HG02571 (cell line): Measurements from ENCODE around the gene HNRNPAB.
A peak's percentile ranks its signal among the peaks of the same experiment; 100 is the strongest.

ENCODE experiments used
- ATAC-seq: cut with Tn5 transposase; IDR thresholded peaks from one replicate; pipeline ENCODE4 v1.9.1; 2021; ENCODE audit warnings: mild to moderate bottlenecking, moderate library complexity; ENCODE audit not compliant: unreplicated experiment

The HNRNPAB gene

DNA sequence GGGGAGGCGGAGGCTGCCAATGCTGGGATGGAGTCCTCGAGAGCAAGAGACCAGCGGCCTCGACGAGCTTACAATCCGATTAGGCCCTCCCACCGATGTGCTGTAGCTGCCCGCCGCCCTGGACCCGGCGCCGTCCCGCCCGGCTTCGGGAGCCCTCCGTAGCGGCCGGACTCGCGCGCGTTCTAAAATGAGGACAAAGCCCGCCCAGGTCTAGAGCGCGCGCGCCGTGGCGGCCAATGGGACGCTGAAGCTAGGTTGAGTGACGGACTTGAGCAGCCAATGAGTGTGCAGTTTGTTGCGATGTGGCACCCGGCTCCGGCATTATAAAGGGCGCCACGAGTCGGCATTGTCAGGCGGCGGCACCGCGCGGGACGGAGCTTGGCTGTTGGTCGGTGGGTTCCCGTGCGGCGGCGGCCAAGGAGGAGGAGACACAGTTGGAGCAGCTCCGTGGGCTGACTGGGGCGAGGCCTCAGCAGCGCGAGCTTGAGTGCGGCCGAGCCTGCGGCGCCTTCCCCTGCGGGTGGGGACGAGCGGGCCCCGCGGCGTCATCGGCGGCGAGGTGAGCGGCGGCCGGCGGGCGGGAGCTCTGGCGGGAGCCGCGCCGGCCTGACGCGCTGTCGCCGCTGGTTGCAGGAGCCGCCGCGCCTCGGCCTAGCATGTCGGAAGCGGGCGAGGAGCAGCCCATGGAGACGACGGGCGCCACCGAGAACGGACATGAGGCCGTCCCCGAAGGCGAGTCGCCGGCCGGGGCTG lies at the start of gene HNRNPAB:
HNRNPAB (plus strand) TSS at position 352 of the 753 bp plus-strand sequence; CDS start at position 657, 305 bp downstream.
- peak; percentile 92 for ATAC-seq

DNA sequence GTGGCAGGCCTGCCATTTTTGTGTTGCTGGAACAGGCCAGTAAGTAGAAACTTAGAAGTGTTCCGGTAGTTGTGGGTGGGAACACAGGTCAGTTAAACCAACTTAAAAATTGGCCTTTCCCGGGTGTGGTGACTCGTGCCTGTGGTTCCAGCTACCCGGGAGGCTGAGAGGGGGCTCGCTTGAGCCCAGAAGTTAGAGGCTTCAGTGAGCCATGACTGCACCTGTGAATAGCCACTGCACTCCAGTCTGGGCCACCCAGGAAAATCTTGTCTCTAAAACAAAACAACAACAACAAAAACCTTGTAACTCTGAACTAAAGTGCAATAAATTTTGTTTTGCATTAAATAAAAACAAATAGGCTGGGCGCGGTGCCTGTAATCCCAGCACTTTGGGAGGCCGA lies 49.3 kb upstream of the HNRNPAB start:
- ATAC-seq: no peak

DNA sequence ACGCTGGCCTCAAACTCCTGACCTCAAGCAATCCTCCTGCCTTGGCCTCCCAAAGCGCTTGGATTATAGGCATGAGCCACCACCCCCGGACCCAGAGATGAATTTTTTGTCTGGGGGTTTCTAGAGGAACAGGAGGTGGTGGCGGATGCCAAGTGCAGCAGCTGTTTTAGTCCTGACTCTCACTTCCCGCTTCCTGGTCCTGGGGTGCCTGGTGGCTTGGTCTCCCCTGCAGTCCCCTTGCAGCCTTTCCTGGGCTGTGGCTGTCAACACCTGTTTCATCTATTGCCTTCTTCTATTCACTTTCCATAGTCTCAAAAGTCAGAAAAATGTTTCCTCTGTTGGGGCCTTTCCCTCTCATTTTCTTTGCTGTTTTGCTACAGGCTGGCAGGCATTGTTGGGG lies 44.2 kb upstream of the HNRNPAB start:
- ATAC-seq: no peak

DNA sequence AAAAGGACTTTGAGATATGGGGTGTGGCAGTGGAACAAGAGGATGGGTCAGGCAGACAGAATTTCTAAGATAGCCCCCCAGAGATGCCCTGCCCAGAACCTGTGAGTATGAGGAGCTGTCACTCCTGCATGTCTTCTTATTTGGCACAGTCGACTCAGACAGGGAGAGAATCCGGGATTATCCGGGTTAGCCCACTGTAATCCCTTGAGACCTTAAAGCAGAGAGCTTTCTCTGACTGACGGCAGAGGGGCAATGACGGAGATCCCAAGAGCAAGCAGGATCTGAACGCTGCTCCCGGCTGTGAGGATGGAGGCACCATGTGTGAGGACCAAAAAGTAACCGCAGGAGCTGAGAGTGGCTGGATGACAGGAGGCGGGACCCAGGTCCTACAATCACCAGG lies 41.9 kb upstream of the HNRNPAB start:
- ATAC-seq: no peak

DNA sequence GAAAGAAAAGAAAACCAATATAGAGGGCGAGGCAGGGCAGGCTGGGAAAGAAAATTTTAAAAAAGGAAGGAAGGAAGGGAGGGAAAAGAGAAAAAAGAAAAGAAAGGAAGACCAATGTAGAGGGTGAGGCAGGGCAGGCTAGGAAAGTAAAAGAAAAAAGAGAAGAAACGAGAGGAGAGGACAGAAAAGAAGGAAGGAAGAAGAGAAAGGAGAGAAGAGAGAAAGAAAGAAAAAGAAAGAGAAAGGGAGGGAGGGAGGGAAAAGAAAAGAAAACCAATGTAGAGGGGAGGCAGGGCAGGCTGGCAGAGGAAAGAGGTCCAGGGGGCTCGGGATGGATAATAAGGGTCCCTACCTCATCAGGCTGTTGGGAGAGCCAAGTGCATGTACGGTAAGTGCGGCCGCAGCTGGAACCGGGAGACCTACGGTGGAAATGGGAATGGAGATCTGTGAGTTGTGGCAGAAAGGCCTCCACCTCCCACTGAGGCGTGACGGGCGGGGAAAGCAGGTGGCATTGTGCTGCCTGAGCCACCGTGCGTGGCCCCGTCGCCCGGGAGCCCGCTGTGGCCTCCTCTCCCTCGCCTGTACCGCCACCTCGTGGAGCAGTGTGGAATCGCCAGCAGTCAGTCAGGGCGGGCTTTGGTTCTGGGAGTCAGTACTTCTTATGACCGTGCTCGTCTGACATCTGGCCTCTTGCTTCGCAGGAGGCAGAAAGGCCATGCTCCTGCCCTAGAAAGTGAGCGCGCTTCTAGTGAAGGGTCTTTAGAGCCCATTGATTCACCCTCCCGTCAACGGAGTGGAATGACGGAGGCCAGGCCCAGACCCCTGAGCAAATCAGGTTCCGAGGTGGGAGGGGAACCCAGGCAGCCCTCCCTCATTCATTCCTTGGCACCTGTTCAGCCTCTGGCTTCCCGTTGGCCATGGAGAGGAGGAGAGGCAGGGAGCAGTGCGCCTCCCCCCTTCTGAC lies 40.3 kb upstream of the HNRNPAB start:
- peak; percentile 84 for ATAC-seq

DNA sequence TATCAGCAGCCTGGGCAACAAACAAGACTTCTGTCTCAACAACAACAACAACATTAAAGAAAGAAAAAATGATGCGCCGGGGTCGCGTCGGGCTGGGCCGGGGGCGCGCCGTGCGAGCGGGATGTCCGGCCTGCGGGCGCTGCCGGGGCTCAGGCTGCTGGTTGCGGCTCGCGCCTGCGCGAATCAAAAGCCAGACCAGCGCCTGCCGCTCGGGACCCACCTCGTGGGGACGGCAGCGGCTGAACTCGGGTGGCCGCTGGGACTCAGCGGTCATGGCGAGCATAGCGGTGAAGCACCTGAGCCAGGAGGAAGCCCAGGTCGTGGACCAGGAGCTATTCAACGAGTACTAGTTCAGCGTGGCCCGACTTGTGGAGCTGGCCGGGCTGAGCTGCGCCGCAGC lies 38.8 kb upstream of the HNRNPAB start:
- ATAC-seq: no peak

DNA sequence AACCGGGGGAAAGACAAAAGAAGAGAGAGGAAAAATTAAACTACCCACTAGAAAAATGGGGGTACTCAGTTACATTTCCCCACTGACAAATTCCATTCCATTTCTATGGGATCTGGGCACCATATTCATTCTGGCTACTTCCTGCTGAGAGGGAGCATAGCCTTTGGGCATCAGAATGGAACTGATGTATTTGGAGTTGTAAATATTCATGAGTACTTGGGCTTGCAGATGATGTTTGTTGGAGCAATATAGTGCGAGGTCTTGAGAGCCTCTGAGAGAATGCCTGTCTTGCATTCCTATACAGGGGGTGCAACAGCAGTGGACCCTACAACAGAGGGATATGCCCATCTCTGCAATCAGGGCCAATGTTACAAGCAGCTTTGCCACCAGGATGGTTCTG lies 33.9 kb upstream of the HNRNPAB start:
- no peak for ATAC-seq

DNA sequence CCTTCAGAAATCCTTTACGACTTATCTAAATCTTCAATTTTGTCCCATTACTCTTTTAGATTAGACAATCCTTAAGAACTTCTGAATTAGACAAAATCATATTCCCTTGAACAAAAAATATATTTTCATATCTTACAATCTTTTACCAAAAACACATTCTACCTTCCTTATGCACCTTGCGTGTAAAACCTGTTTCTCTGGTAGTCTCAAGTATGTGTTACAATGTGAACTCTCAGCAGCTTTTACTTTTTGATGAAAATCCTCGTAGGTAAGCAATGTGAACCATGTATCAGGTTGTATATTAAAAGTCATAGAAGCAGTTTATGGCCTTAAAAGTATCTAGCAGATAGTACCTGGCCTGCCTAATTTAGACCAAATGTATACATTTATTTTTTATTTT lies 29.9 kb upstream of the HNRNPAB start:
- ATAC-seq: no peak

DNA sequence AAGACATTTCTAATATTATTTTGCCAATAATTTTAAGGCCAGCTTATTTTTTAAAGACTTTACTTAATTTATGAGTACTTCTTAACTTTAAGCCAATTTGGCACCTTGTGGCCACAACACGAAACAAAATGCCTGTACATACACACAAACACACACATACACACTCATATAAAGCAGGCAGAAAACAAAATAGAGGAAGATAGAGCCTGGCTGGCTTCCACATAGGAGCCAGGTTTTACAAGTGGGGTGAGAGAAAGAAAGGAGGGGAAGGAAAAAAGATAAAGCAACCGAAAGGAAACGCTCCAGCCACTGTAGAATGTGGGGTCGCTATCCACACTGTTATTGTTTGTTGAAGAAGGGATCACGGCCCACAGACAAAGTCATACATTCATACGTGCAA lies 27.5 kb upstream of the HNRNPAB start:
- no peak for ATAC-seq

DNA sequence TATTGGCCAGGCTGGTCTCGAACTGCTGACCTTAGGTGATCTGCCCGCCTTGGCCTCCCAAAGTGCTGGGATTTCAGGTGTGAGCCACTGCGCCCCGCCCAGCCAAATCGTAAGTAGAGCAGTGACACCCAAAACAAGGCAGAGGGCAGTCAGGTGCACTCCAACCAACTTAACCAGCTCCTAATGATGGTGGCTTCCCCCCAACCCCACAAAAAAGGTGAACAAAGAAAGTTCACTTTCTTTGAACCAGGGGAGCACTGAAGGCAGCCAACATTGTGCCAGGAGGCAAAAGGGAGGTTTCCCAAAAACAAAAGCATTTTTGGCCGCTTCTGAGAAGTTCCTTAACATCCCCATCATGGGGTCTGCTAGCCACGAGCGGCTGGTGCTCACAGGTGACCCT lies 26.8 kb upstream of the HNRNPAB start:
- no peak for ATAC-seq

DNA sequence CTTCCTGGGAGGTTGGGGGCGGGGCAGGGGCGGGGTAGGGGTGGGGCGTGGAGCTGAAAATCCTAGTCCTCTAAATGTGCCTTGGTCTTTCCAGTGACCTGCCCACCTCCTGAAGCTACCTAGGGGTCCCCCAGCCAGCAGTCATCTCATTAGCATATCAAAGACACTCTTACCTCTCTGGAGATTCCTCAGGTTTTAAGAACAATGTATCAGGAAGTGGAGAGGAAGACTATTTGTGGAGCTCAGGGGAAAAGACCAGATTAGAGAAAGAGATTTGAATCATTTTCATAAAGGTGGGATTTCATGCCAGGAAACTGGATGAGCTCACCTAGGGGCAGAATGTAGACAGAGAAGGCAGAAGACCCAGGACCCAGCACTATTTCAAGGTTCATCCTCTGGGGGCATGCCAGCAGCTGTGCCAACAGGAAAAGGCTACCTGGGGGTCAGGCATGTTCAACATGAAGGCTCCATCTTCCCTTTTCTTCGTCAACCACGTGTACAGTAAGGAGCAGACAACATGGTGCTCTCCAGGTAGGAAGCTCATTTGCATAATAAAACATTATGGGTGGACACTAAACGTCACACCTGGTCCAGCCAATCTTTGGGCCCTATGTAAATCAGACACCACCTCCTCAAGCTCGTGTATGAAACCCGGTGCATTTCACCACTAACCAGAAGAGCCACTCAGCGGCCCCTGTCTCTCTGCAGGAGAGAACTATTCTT lies 24.0 kb upstream of the HNRNPAB start:
- ATAC-seq: no peak

DNA sequence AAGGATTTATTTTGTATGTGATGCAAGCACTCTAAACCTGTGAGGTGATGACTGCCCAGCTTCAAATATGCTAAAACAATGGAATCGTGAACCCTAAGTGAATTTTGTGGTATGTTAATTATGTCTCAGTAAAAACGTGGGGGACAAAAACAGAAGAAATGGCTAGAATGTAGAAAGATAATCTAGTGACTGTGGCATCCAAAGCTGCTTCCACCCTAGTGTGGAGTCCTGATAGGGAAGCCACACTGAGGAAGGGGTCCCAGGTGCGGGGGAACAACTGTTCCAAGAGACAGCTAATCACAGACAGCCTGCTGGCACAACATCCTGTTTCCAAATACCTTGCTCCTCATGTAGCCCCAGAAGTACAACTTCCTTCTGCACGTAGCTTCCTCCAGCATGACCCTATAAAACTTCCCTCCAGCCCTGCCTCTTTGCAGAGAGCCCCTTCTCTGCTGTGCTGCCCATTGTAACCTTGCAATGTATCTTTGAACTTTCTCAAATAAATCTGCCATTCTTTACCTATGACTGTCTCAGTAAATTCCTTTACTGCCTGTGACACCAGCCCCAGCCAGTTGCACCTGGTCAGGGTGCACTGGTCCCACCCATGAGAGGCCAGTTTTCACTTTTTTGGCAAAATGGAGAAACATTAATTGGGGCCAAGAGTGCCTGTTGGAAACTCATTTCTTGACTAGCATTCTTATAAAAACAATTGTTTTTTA lies 22.0 kb upstream of the HNRNPAB start:
- ATAC-seq: no peak

DNA sequence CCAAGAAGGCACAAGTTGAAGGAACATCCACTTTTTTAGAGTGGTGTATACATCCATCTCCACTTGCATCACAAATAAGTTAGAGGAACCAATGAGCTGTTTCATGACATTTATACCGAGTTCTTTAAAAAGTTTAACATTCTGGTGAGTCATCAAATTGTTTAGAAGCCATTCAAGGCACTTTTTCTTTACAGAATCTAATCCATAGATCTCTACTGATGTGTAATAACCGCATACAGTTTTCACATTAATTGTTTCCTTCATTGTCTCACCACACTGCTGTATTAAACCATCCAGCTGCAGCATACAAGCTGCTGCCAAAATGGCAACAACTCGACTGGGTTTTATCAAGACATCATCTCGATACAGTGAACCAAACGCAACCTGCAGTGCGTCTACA lies 17.9 kb upstream of the HNRNPAB start:
- ATAC-seq: no peak

DNA sequence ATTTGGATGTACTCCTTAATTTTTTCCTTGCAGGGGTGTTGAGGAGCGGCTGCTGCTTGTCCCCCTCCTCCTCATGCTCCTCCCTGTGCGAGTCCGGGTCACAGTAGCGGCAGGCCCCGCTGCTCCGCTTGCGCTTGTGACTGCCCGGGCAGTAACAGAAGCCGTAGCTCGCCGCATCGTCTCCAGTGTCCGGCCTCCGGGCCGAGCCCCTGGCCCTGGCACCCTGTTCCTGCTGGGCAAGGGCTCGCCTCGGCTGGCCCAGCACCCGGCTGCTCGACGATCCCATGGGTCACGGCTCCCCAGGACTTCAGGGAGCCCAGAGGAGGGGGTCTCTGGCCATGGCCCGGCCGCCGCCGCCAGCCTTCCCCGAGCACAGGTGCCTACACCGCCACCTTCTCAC lies 17.3 kb upstream of the HNRNPAB start, which contains the start of gene GMCL2:
GMCL2 (minus strand) TSS at position 358 of the 400 bp plus-strand sequence; CDS start at position 286, 72 bp downstream.
- no peak for ATAC-seq

DNA sequence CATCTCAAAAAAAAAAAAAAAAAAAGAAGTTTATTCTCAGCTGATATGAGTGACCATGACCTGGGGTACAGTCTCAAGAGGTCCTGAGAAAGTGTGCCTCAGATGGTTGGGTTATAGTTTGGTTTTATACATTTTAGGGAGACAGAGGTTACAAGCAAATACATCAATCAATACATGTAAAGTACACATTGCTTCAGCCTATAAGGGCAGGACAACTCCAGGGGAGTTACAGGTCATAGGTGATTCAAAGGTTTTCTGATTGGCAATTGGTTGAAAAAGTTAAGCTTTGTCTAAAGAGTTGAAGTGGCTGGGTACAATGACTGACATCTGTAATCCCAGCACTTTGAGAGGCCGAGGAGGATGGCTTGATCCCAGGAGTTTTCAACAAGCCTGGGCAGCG lies 14.9 kb upstream of the HNRNPAB start:
- no peak for ATAC-seq

DNA sequence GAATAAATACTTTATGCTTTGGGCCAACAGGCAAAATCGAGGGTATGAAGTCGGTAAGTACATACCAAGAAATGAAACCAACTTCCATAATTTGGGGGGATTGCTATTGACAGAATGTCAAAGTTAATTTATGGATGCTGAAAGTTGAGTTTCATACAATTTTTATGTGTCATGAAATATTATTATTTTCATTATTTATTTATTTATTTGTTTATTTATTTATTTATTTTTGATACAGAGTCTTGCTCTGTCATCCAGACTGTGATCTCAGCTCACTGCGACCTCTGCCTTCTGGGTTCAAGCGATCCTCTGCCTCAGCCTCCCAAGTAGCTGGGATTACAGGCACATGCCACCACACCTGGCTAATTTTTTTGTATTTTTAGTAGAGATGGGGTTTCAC lies 12.7 kb upstream of the HNRNPAB start:
- no peak for ATAC-seq

DNA sequence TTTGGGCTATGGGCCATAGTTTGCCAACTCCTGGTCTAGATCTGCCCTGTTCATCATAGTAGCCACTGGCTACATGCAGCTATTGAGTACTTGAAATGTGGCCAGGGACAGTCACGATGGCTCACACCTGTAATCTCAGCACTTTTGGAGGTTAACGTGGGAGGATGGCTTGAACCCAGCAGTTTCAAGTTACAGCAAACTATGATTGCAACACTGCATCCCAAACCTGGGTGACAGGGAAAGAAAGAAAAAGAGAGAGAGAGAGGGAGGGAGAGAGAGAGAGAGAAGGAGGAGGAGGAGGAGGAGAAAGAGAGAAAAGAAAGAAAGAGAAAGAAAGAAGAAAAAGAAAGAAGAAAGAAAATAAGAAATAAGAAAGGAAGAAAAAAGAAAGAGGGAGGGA lies 12.1 kb upstream of the HNRNPAB start:
- ATAC-seq: no peak

DNA sequence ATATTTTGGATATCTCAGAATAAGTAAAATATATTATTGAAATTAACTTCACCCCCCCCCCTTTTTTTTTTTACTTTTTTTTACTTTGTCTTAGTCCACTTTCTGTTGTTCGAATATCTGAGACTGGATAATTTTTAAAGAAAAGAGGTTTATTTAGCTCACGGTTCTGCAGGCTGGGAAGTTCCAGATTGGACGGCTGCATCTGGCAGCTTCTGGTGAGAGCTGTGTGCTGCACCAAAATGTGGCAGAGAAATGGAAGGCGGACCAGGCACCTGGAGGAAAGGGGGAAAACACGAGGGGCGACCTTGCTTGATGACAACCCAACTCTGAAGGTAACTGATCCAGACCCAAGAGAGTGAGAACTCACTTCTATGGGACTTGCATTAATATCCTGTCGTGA lies 11.5 kb upstream of the HNRNPAB start:
- no peak for ATAC-seq

DNA sequence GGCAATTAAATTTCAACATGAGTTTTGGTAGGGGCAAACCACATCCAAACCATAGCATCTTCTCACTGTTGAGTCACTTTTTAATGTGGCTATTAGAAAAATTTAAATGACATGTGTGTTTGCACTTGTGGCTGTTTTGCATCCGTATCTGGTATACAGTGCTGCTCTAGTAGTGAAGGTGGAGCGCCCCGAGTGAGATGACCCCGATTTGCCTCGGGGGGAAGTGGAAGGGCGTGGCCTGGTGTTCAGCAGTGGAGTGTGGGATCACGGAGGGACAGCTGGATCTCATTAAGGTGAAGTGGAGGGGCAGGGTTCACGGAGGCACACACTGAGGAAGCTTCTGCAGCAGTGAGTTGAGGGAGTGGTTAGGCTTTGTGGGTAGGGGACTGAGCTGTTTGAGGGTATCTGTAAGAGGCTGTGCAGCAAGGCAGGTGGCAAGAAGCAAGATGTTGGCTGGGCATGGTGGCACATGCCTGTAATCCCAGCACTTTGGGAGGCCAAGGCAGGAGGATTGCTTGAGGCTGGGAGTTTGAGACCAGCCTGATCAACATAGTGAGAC lies 11.0 kb upstream of the HNRNPAB start:
- ATAC-seq: no peak

DNA sequence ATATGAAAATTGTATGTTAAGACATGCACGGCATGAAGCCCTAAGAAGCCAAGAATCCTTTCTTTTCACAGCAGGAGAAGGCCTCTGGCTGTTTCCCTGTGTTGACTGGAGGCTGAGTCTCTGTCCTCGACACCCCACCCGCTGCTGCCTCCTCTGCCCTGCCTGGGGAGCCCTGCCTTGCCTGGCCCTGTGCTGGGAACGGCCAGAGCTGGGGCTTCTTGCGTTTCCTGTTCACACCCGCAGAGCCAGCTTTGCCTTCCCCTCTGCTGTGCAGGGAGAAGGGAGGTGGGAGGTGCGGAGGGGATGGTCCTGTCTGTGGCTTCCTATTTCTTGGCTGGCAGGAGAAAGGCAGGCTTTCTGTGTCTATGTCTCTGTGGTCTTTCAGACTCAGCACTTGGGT lies 10.3 kb upstream of the HNRNPAB start:
- no peak for ATAC-seq
